ENCODE data around the gene ASB18. TPM values are rescaled to one million over a fixed set of nuclear protein-coding genes. Genes with fewer than 3 reads are reported as not detected.
A peak's percentile ranks its signal among the peaks of the same experiment; 100 is the strongest.

ASB18 gene
- total and polyA plus RNA-seq, 5 experiments from 2014 or later, result not detected

DNA sequence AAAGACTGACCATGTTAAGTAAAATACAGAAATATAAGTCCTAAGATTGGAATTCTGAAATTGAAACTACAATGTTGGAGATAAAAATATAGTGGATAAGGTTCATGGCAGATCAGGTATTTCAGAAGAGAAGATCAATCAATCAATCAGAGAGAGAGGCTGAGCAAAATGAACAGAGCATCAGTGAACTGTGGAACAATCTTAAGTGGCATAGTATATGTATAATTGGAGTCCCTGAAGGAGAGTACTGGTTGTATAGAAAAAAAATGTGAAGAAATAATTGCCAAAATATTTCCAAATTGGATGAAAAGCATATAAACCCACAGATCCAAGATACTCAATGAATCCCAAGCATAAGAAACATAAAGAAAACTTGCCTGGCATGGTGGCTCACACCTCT lies 35.0 kb downstream of the ASB18 start:
- H3K4me1 Mint-ChIP-seq, result no peaks in the 10 kb centered on the region
- DNase-seq (no peak), ATAC-seq (no peak)
- H3K27ac Mint-ChIP-seq, result no peak overlapping the region
- peaks cover 16 to 83% (median 47%) of the 10 kb centered on the region in 9 donors for H3K9me3 Mint-ChIP-seq
- H3K4me3 Mint-ChIP-seq, result no peak overlapping the region
- POLR2A ChIA-PET, result no interaction called here
- H3K36me3 Mint-ChIP-seq, result peaks cover 2 to 46% (median 8%) of the 10 kb centered on the region in 3 donors
- peaks cover 11 to 50% (median 17%) of the 10 kb centered on the region in 5 donors for H3K27me3 Mint-ChIP-seq

DNA sequence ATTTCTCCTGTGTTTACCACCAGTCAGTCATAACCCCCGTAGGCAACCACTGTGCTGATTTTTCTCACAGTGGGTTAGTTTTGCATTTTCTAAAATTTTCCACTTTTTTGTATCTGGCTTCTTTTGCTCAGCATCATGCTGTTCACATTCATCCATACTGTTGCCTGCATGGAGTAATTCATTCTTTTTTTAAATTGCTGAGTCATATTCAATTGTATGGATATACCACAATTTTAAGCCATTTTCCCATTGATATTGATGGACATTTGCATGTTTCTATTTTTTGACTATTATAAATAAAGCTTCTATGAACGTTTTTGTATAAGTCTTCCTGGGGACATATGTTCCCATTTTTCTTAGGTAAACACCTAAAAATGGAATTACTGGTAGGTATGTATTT lies 40.5 kb downstream of the ASB18 start:
- POLR2A ChIA-PET, result no interaction called here
- Mint-ChIP-seq H3K27ac (no peak overlapping the region), H3K9me3 (peaks cover 0 to 40% (median 23%) of the 10 kb centered on the region in 9 donors), H3K36me3 (peaks cover 2 to 22% (median 4%) of the 10 kb centered on the region in 3 donors), H3K4me1 (no peaks in the 10 kb centered on the region), H3K4me3 (no peak overlapping the region), H3K27me3 (peaks cover 6 to 32% (median 14%) of the 10 kb centered on the region in 5 donors)
- no peak for DNase-seq
- ATAC-seq, result no peak

DNA sequence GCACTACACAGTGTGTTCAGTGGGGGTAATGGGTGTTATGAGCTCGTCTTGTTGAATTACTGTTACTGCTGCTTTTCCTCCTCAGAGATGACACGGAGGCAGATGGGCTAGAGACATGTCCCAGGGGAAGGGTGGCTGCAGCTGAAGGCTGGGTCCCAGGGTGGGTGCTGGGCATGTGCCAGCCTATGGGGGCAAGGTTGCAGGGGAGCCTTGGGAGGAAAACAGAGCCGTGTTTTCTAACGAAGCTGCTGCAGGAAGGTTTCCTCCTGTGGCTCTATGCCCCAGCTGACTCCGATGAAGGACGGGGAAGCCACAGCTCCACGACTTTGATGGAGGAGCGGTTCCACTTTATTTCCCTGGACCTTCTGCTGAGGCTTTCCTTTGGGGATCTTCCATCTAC lies 42.4 kb downstream of the ASB18 start:
- no peak for ATAC-seq
- no peak for DNase-seq
- H3K36me3 Mint-ChIP-seq, result peaks cover 0 to 15% (median 0%) of the 10 kb centered on the region in 3 donors
- peaks cover 8 to 32% (median 10%) of the 10 kb centered on the region in 5 donors for H3K27me3 Mint-ChIP-seq
- no peak overlapping the region for H3K27ac Mint-ChIP-seq
- no peaks in the 10 kb centered on the region for H3K4me1 Mint-ChIP-seq
- peaks cover 0 to 28% (median 15%) of the 10 kb centered on the region in 9 donors for H3K9me3 Mint-ChIP-seq
- POLR2A ChIA-PET, result no interaction called here
- no peak overlapping the region for H3K4me3 Mint-ChIP-seq

DNA sequence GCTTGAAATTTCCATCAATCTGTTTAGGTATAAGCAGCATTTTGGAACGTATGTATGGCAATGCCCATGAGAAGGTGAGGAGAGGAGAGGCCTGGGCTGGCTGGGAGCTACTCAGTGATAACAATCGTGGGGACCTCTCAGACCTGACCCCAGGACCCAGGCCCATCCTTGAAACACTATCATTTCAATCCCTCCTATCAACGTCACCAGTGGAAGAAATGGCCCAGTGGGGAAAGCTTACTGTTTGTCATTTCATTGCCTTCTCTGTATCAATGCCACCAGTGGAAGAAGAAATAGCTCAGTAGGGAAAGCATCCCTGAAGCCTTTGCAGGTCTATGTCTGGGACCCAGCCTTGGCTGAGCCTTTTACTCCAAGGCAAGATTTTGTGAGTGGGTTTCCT lies 44.8 kb downstream of the ASB18 start:
- DNase-seq, result no peak
- Mint-ChIP-seq H3K9me3 (peaks cover 0 to 14% (median 8%) of the 10 kb centered on the region in 9 donors), H3K4me1 (no peaks in the 10 kb centered on the region), H3K36me3 (peaks cover 0 to 7% (median 0%) of the 10 kb centered on the region in 3 donors), H3K27ac (no peak overlapping the region), H3K27me3 (peaks cover 16 to 42% (median 23%) of the 10 kb centered on the region in 5 donors), H3K4me3 (no peak overlapping the region)
- ATAC-seq, result no peak
- POLR2A ChIA-PET, result no interaction called here

DNA sequence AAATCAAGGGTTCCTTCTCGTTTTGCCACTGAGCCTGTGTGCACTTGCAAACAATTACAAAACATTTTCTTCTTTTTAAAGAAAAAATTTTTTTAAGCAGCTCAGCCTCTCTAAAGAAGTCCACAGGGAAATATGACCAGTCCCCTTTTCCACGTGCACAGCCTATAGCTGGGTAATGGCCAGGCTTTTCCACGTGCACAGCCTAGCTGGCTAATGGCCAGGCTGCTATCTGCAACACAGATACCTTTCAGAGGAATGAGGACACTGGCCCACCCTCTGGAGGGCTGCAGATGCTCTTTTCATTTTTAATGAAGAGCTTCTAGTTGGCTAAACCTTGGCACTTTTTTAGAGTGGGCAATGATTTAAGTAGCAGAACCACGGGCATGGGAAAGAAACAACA lies 46.3 kb downstream of the ASB18 start:
- POLR2A ChIA-PET, result no interaction called here
- H3K27ac Mint-ChIP-seq, result no peak overlapping the region
- no peaks in the 10 kb centered on the region for H3K4me1 Mint-ChIP-seq
- H3K36me3 Mint-ChIP-seq, result no peaks in the 10 kb centered on the region
- peaks cover 10 to 54% (median 29%) of the 10 kb centered on the region in 5 donors for H3K27me3 Mint-ChIP-seq
- ATAC-seq, result no peak
- no peak for DNase-seq
- H3K4me3 Mint-ChIP-seq, result no peak overlapping the region
- peaks cover 0 to 5% (median 0%) of the 10 kb centered on the region in 9 donors for H3K9me3 Mint-ChIP-seq

DNA sequence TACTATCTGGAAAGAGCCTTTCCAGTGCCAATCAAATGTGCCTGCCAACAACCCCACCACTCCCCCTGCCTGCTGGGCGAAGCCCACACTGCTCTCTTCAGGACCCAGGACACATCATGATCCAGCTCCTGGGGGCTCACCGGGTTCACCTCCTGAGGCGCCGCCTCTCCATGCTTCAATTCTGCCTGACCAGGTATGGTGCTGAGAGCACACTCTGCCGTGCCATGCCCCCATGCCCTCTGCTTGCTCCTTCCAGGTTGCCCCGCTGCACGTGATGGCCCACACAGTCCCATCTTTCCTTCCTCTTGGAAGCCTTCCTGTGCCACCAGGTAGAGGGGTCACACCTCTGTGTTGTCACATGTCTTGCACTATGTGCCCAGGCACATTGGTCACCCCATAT lies 47.5 kb downstream of the ASB18 start:
- Mint-ChIP-seq H3K27me3 (peaks cover 9 to 50% (median 27%) of the 10 kb centered on the region in 5 donors), H3K4me1 (no peaks in the 10 kb centered on the region), H3K4me3 (no peak overlapping the region), H3K36me3 (no peaks in the 10 kb centered on the region), H3K9me3 (peaks cover 0 to 4% (median 0%) of the 10 kb centered on the region in 9 donors), H3K27ac (no peak overlapping the region)
- POLR2A ChIA-PET, result no interaction called here
- ATAC-seq (no peak), DNase-seq (no peak)

DNA sequence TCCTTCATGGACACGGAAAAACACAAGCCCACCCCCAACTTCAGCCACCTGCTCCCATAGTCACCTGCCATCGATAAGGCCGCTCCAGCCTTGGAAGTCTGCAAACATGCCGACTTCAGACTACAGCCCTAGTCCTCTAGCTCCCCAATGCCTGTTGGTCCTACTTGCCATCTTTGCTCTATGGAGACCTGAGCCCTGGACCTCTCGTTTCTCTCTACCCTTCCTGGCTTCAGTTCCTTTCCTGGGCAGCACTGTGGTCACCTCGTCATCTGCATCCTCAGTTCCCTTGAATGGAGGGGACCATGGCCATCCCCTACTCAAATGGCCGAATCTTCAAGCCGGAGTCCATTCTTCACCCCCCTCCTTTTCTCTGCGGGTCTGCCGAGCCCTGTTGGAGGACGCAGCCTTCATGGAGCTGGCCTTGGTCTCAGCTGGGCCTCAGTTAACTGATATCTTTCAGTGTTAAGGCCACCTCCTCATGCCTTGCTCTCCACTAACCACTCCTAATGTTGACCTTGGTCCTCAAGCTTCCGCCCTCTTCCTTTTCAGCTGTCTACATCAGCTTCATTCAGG lies 48.4 kb downstream of the ASB18 start:
- POLR2A ChIA-PET, result no interaction called here
- peaks cover 0 to 6% (median 0%) of the 10 kb centered on the region in 9 donors for H3K9me3 Mint-ChIP-seq
- no peaks in the 10 kb centered on the region for H3K36me3 Mint-ChIP-seq
- ATAC-seq (no peak), DNase-seq (no peak)
- no peaks in the 10 kb centered on the region for H3K4me1 Mint-ChIP-seq
- H3K27me3 Mint-ChIP-seq, result peaks cover 9 to 56% (median 27%) of the 10 kb centered on the region in 5 donors
- no peak overlapping the region for H3K4me3 Mint-ChIP-seq
- H3K27ac Mint-ChIP-seq, result no peak overlapping the region

DNA sequence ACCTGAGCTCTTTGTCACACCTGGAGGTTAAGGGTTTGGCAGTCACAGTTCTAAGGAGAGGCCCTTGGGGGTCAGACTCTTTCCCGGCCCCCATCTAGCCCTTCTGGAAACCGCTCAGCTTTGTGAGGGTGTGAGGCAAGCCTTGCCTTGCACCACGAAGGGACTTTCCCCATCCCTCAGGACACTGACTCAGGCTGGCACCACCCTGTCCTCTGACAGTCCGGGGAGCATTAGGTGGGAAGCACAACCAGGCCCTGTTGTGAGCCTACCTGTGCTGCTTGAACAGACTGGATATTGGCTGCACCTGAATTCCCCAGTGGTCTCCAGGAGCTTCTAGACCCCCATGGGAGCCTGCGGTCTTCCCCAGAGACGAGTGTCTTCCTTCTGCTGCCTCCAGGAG lies 49.0 kb downstream of the ASB18 start:
- Mint-ChIP-seq H3K27ac (no peak overlapping the region), H3K36me3 (no peaks in the 10 kb centered on the region), H3K4me3 (no peak overlapping the region), H3K4me1 (no peaks in the 10 kb centered on the region), H3K9me3 (peaks cover 0 to 5% (median 0%) of the 10 kb centered on the region in 9 donors), H3K27me3 (peaks cover 9 to 62% (median 25%) of the 10 kb centered on the region in 5 donors)
- DNase-seq (no peak), ATAC-seq (no peak)
- POLR2A ChIA-PET, result no interaction called here

DNA sequence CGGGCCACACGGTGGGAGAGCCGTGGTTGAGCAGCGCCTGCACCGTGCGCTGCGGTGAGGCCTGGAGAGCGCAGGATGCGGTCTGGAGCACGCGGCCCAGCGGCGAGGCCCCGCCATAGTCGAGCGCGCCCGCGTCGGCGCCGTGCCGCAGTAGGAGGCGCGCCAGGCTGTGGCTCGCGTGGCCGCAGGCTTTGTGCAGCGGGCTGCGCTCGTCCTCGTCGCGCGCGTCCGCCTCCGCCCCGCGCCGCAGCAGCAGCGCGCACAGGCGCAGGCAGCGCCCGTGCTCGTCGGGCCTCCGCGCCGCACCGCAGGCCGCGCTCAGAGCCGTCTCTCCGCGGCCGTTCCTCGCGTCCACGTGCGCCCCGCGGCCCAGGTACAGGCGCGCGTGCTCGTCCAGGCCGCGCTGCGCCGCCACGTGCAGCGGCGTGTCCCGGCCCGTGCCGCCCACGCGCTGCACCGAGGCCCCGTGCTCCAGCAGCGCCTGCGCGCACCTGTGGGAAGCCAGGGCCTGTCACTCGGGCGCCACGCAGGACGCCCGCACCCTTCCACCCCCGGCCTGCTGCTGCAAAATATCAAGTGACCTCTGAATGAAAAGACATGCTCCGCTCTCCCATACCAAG lies 49.7 kb downstream of the ASB18 start:
- H3K4me3 Mint-ChIP-seq, result no peak overlapping the region
- H3K27me3 Mint-ChIP-seq, result peaks cover 15 to 69% (median 28%) of the 10 kb centered on the region in 5 donors
- no peak overlapping the region for H3K27ac Mint-ChIP-seq
- ATAC-seq, result no peak
- no peak for DNase-seq
- H3K9me3 Mint-ChIP-seq, result peaks cover 0 to 3% (median 0%) of the 10 kb centered on the region in 9 donors
- no peaks in the 10 kb centered on the region for H3K36me3 Mint-ChIP-seq
- H3K4me1 Mint-ChIP-seq, result no peaks in the 10 kb centered on the region
- POLR2A ChIA-PET, result no interaction called here

DNA sequence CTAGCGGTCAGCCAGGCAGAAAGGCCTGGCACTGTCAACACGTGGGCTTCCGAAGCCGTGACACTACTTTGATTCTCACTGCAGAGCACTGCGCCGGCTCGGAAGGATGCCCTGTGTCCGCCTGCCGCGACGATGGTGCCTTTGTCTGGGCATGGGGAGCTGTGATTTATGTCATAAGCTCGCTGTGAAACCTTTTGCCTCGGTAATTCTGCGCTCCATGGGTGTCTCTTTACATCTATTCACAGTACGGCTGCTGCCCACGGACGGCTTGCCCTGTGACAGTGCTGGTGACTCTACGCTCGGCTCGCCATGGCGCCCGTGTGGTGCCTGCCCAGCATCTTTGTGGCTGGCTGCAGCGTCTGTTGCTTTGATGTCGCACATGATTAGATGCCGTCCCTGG lies 52.9 kb downstream of the ASB18 start:
- POLR2A ChIA-PET, result no interaction called here
- DNase-seq (no peak), ATAC-seq (no peak)

DNA sequence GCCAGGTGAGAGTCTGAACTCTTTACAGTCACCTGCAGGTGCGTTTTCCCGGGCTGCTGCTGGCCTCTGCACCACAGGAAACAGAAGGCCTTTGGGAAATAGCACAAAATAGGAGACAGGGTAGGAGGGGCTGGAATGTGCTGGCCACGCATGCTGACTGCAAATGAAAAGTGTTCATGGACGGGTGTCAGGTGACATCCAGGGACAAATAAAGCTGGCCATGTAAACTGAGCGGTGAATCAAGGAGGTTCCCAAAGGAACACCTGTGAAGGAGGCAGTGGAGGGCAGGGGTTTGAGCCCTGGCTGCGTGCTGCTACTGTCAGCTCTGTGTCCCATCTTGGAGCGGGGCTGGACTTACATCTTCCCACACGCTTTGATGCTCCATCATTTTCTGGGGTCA lies 53.7 kb downstream of the ASB18 start:
- no peak overlapping the region for H3K4me3 Mint-ChIP-seq
- H3K36me3 Mint-ChIP-seq, result no peaks in the 10 kb centered on the region
- H3K9me3 Mint-ChIP-seq, result peaks cover 0 to 15% (median 3%) of the 10 kb centered on the region in 9 donors
- DNase-seq (no peak), ATAC-seq (no peak)
- H3K27me3 Mint-ChIP-seq, result peaks cover 12 to 65% (median 13%) of the 10 kb centered on the region in 5 donors
- no peaks in the 10 kb centered on the region for H3K4me1 Mint-ChIP-seq
- H3K27ac Mint-ChIP-seq, result no peak overlapping the region
- POLR2A ChIA-PET, result no interaction called here

More for the DNA sequence above, 52.9 kb downstream of the ASB18 start:
- Mint-ChIP-seq H3K36me3 (no peaks in the 10 kb centered on the region), H3K27ac (no peak overlapping the region), H3K4me1 (no peaks in the 10 kb centered on the region), H3K27me3 (peaks cover 17 to 73% (median 21%) of the 10 kb centered on the region in 5 donors), H3K9me3 (peaks cover 0 to 14% (median 3%) of the 10 kb centered on the region in 9 donors), H3K4me3 (no peak overlapping the region)

DNA sequence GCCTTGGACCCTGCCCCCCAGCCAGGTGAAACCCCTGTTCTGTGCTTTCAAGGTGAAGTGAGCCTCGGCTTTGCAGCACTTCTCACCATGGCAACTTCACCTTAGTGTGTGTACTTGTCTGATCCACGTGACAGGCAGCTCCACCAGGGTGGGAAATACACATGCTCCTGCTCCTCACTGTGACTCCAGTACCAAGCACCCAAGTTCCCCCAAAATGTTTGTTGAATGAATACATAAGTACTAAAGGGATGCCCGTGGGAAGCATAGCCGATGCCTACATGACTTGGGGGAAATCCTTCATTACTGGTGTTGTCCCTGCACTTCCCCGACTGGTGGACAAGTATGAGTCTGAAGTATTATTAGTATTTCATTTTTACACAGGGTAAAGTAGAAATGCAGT lies 54.2 kb downstream of the ASB18 start:
- Mint-ChIP-seq H3K27me3 (peaks cover 11 to 60% (median 13%) of the 10 kb centered on the region in 5 donors), H3K36me3 (no peaks in the 10 kb centered on the region)
- POLR2A ChIA-PET, result no interaction called here

DNA sequence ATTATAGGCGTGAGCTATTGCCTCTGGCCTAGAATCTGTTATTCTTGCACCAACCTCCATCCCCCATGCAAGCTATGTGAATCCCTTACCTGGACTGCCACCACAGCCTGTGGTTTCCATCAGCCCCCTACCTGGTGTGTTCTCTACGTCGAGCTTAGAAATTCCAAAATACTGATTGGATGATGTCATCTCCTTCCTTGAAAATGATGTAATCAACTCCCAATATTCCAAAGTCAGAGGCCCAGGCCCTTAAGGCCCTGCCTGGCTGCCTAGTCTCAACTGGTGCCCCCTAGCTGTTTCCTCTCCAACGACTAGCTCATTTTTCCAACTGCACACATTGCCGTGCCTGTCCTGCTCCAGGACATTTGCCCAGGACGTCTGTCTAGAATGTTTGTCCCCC lies 54.7 kb downstream of the ASB18 start:
- Mint-ChIP-seq H3K36me3 (no peaks in the 10 kb centered on the region), H3K27me3 (peaks cover 10 to 58% (median 13%) of the 10 kb centered on the region in 5 donors), H3K4me3 (no peak overlapping the region), H3K27ac (no peak overlapping the region), H3K9me3 (peaks cover 0 to 15% (median 3%) of the 10 kb centered on the region in 9 donors), H3K4me1 (no peaks in the 10 kb centered on the region)
- ATAC-seq (no peak), DNase-seq (no peak)
- POLR2A ChIA-PET, result no interaction called here

More for the DNA sequence above, 54.2 kb downstream of the ASB18 start:
- no peak overlapping the region for H3K27ac Mint-ChIP-seq
- DNase-seq (no peak), ATAC-seq (no peak)
- peak overlapping the region in 1 of 10 donors; percentile 42 for H3K4me3 Mint-ChIP-seq
- peaks cover 0 to 15% (median 3%) of the 10 kb centered on the region in 9 donors for H3K9me3 Mint-ChIP-seq
- H3K4me1 Mint-ChIP-seq, result no peaks in the 10 kb centered on the region
